Measurements from ENCODE around the gene ADGRG6.

- TF ChIP-seq POLR2AphosphoS5 (IDR thresholded peaks at IDR 0.05; ENCODE audit: low read depth, low read length) (peak; percentile 45; the same call in 1 of the 2 replicates), TAF1 (IDR thresholded peaks at IDR 0.05; ENCODE audit: borderline replicate concordance, insufficient read depth, low read length) (no peak), REST (IDR thresholded peaks at IDR 0.05; ENCODE audit: insufficient read depth in 1 of 2, low read depth in 2 of 2, low read length in 2 of 2) (no peak), SIN3A (IDR thresholded peaks at IDR 0.05; ENCODE audit: borderline replicate concordance, insufficient read depth, low read length) (peak; percentile 63; the same call in 1 of the 2 replicates), FOXP2 (optimal IDR thresholded peaks at IDR 0.05; ENCODE audit: borderline replicate concordance, extremely low read depth, extremely low read length, insufficient read depth) (no peak)
Measured at GRCh38 chr6:142300758-142301650, 803 bp upstream of the ADGRG6 start.
